H1 (cell line): Measurements from ENCODE around the gene BYSL. TPM values are rescaled to one million over a fixed set of nuclear protein-coding genes. Genes with fewer than 3 reads are reported as not detected.

Experiments used
- CTCF ChIA-PET: fragments of 300-600 bp; sonication (Branson Sonifier 250); formaldehyde crosslinking; loops from one replicate; lab custom pipeline; 2021; ENCODE audit not compliant: partially characterized antibody; lab: Charles Lee
- POLR2A ChIA-PET: fragments of 300-600 bp; sonication (Branson Sonifier 250); formaldehyde crosslinking; loops from one replicate; lab custom pipeline; 2021; ENCODE audit warnings: inconsistent platforms; ENCODE audit not compliant: partially characterized antibody; lab: Charles Lee
- DNase-seq, 2 experiments: peaks; one replicate each; pipeline versions ENCODE4 v3.0.0 to v3.0.0-alpha.2; 2010 to 2022; ENCODE audit warnings: low spot score in 2 of 2, low read depth in 1 of 2, mixed read lengths in 1 of 2
- FAIRE-seq: peaks from 2 replicates; lab custom pipeline; 2011; peaks lifted over from hg19 to GRCh38; lab: Jason Lieb, UNC
- H2AFZ ChIP-seq: 2 replicates; pipeline ENCODE4 v1.8.1; 2012; ENCODE audit warnings: low read length, inconsistent platforms
- H2AK5ac ChIP-seq: 2 replicates; pipeline ENCODE4 v1.6.1; 2013; ENCODE audit warnings: low read depth, low read length
- H2BK120ac ChIP-seq: replicated peaks from 2 replicates; pipeline ENCODE3; 2013; ENCODE audit warnings: low read depth, low read length, inconsistent platforms
- H2BK12ac ChIP-seq: 2 replicates; pipeline ENCODE4 v1.6.1; 2013; ENCODE audit warnings: low read depth, low read length
- H2BK15ac ChIP-seq: 2 replicates; pipeline ENCODE4 v1.6.1; 2013; ENCODE audit warnings: low read length
- H2BK20ac ChIP-seq: 2 replicates; pipeline ENCODE4 v1.6.1; 2013; ENCODE audit warnings: low read length
- H2BK5ac ChIP-seq: 2 replicates; pipeline ENCODE4 v1.6.1; 2013; ENCODE audit warnings: low read depth, low read length
- H3K14ac ChIP-seq: 2 replicates; pipeline ENCODE4 v1.6.1; 2013; ENCODE audit warnings: inconsistent platforms; ENCODE audit not compliant: insufficient read length
- H3K18ac ChIP-seq: 2 replicates; pipeline ENCODE4 v1.6.1; 2013; ENCODE audit warnings: low read length; ENCODE audit errors: extremely low read depth
- H3K23ac ChIP-seq: 2 replicates; pipeline ENCODE4 v1.6.1; 2013; ENCODE audit warnings: inconsistent platforms; ENCODE audit not compliant: insufficient read length
- H3K23me2 ChIP-seq: 2 replicates; pipeline ENCODE4 v1.6.1; 2013; ENCODE audit warnings: low read depth, low read length
- H3K27ac ChIP-seq: 2 replicates; pipeline ENCODE4 v1.6.1; 2011; ENCODE audit warnings: low read depth, low read length, inconsistent platforms
- H3K27me3 ChIP-seq, 4 experiments: replicated peaks in 1 of 4; 1 replicate in 1 of 4; 2 replicates in 3 of 4; pipeline versions ENCODE4 v1.6.1 to v1.8.1; 2011 to 2013; ENCODE audit warnings: low read length in 3 of 4, mild to moderate bottlenecking in 3 of 4, inconsistent platforms in 2 of 4, mixed read lengths in 2 of 4, moderate library complexity in 1 of 4; ENCODE audit not compliant: control insufficient read depth in 3 of 4, insufficient read depth in 3 of 4; ENCODE audit errors: extremely low read depth in 1 of 4
- H3K36me3 ChIP-seq, 4 experiments: 2 replicates each; pipeline versions ENCODE4 v1.6.1 to v1.8.1; 2011 to 2013; ENCODE audit warnings: mild to moderate bottlenecking in 4 of 4, low read length in 3 of 4, moderate library complexity in 2 of 4, control low read depth in 1 of 4, inconsistent platforms in 1 of 4; ENCODE audit not compliant: insufficient read depth in 4 of 4, control insufficient read depth in 2 of 4
- H3K4ac ChIP-seq: replicated peaks from 2 replicates; pipeline ENCODE3; 2013; ENCODE audit warnings: low read length, low read depth, mixed read lengths, inconsistent platforms; ENCODE audit not compliant: insufficient read length
- H3K4me1 ChIP-seq, 4 experiments: replicated peaks in 1 of 4; 1 replicate in 1 of 4; 2 replicates in 3 of 4; pipeline versions ENCODE4 v1.6.1 to v1.8.1; 2011 to 2013; ENCODE audit warnings: low read length in 3 of 4, inconsistent platforms in 2 of 4, mixed read lengths in 1 of 4; ENCODE audit not compliant: insufficient read depth in 4 of 4, control insufficient read depth in 3 of 4
- H3K4me2 ChIP-seq, 2 experiments: 2 replicates each; pipeline versions ENCODE4 v1.6.1 to v1.8.1; 2011 to 2013; ENCODE audit warnings: low read depth in 2 of 2, low read length in 2 of 2, control low read depth in 1 of 2, inconsistent platforms in 1 of 2, mild to moderate bottlenecking in 1 of 2; ENCODE audit not compliant: insufficient read depth in 1 of 2
- H3K4me3 ChIP-seq, 4 experiments: fragments of 200-600, 300-600 bp in 1 of 4; sonication (generic), shearing (Covaris generic), sonication (Bioruptor Twin) in 1 of 4; 2 replicates each; pipeline versions ENCODE4 v1.5.1 to v1.8.1; 2011 to 2016; ENCODE audit warnings: low read length in 4 of 4, low read depth in 3 of 4, control low read depth in 2 of 4, inconsistent platforms in 2 of 4, mild to moderate bottlenecking in 2 of 4, mixed read lengths in 1 of 4, moderate library complexity in 1 of 4; ENCODE audit not compliant: insufficient read depth in 2 of 4; ENCODE audit errors: extremely low read depth in 1 of 4
- H3K56ac ChIP-seq: replicated peaks from 2 replicates; pipeline ENCODE3; 2013; ENCODE audit warnings: low read depth, mild to moderate bottlenecking, mixed read lengths, low read length, inconsistent platforms; ENCODE audit not compliant: insufficient read length
- H3K79me1 ChIP-seq: 2 replicates; pipeline ENCODE4 v1.6.1; 2013; ENCODE audit warnings: low read depth, low read length, control low read depth
- H3K79me2 ChIP-seq, 2 experiments: 2 replicates each; pipeline versions ENCODE4 v1.6.1 to v1.8.1; 2012 to 2013; ENCODE audit warnings: low read length in 2 of 2, mild to moderate bottlenecking in 2 of 2, inconsistent platforms in 1 of 2; ENCODE audit not compliant: insufficient read depth in 2 of 2, control insufficient read depth in 1 of 2
- H3K9ac ChIP-seq, 4 experiments: replicated peaks in 1 of 4; 1 replicate in 1 of 4; 2 replicates in 3 of 4; pipeline versions ENCODE4 v1.6.1 to v1.8.1; 2011 to 2013; ENCODE audit warnings: low read depth in 3 of 4, low read length in 3 of 4, control low read depth in 2 of 4, mild to moderate bottlenecking in 2 of 4, moderate library complexity in 2 of 4, inconsistent platforms in 1 of 4; ENCODE audit errors: extremely low read depth in 1 of 4
- H3K9me3 ChIP-seq, 2 experiments: 2 replicates each; pipeline versions ENCODE4 v1.6.1 to v1.8.1; 2012 to 2013; ENCODE audit warnings: mild to moderate bottlenecking in 2 of 2, moderate library complexity in 2 of 2, control low read depth in 1 of 2, inconsistent platforms in 1 of 2, low read depth in 1 of 2, low read length in 1 of 2, mixed read lengths in 1 of 2; ENCODE audit not compliant: insufficient read depth in 2 of 2
- H4K20me1 ChIP-seq, 2 experiments: replicated peaks in 1 of 2; 2 replicates each; pipeline versions ENCODE3 to v1.8.1; 2011 to 2013; ENCODE audit warnings: inconsistent platforms in 2 of 2, low read length in 2 of 2, mild to moderate bottlenecking in 1 of 2; ENCODE audit not compliant: insufficient read depth in 2 of 2, control insufficient read depth in 1 of 2
- H4K5ac ChIP-seq: 2 replicates; pipeline ENCODE4 v1.6.1; 2013; ENCODE audit warnings: low read length, low read depth, mixed read lengths, inconsistent platforms; ENCODE audit not compliant: insufficient read length
- H4K8ac ChIP-seq: 2 replicates; pipeline ENCODE4 v1.8.0; 2013; ENCODE audit warnings: mild to moderate bottlenecking, moderate library complexity, low read length, inconsistent platforms; ENCODE audit not compliant: insufficient read depth; ENCODE audit errors: extremely low read depth
- H4K91ac ChIP-seq: replicated peaks from 2 replicates; pipeline ENCODE3; 2013; ENCODE audit warnings: low read length, mixed read lengths, inconsistent platforms; ENCODE audit not compliant: insufficient read length
- KDM1A ChIP-seq: fragments of 200-600, 300-600 bp; sonication (generic); IDR thresholded peaks from 2 replicates; pipeline ENCODE4 v1.7.1; 2016; ENCODE audit warnings: mild to moderate bottlenecking, low read length, borderline replicate concordance
- RXRA ChIP-seq: IDR thresholded peaks from 2 replicates; pipeline ENCODE4 v1.6.1; 2011; ENCODE audit warnings: low read depth, mild to moderate bottlenecking, low read length, moderate library complexity; ENCODE audit not compliant: insufficient read depth
- SIN3A ChIP-seq, 2 experiments: IDR thresholded peaks in 1 of 2; conservative IDR thresholded peaks in 1 of 2; 2 replicates each; pipeline ENCODE4 v1.6.1; 2011 to 2012; ENCODE audit warnings: low read length in 2 of 2, improper control_type of control experiment in 1 of 2, low read depth in 1 of 2, mild to moderate bottlenecking in 1 of 2
- TAF1 ChIP-seq: IDR thresholded peaks from 2 replicates; pipeline ENCODE4 v1.6.1; 2011; ENCODE audit warnings: mild to moderate bottlenecking, low read depth, low read length
- TCF12 ChIP-seq: IDR thresholded peaks from 2 replicates; pipeline ENCODE4 v1.6.1; 2011; ENCODE audit warnings: low read depth, mild to moderate bottlenecking, low read length
- WGBS, 2 experiments: shearing (Covaris generic) in 1 of 2; methylation state at CpG; one replicate each; pipeline versions ENCODE4 v1.1.6 to v1.1.7; 2013 to 2015; ENCODE audit warnings: low lambda C conversion rate in 2 of 2, mixed read lengths in 2 of 2, inconsistent platforms in 1 of 2, low coverage in 1 of 2, missing lambda C conversion rate in 1 of 2; ENCODE audit not compliant: insufficient replicate concordance in 2 of 2, insufficient coverage in 1 of 2, insufficient read length in 1 of 2; ENCODE audit errors: extremely low coverage in 1 of 2, missing lambda C conversion rate in 1 of 2; 5-methylcytosine and 5-hydroxymethylcytosine counted together
- polyA plus RNA-seq, 7 experiments: library from polyadenylated mRNA; depleted of rRNA in 3 of 7; stranded (reverse) in 5 of 7; unstranded in 2 of 7; fragments of >200 nt in 5 of 7; fragments of 200-250 nt in 2 of 7; gene quantifications; 1 replicate in 5 of 7; 2 replicates in 1 of 7; 4 replicates in 1 of 7; pipeline versions ENCODE4 v1.2.1 to v1.2.3, GENCODE V29; 2011 to 2013; ENCODE audit warnings: missing spikeins in 2 of 7, mixed read lengths in 2 of 7
- total RNA-seq: library from RNA; stranded (reverse); fragmentation: NEBNext Ultra II Directional; extraction: Animal tissue kit (Norgen Biotek cat#: 25700); gene quantifications from 2 replicates; pipeline ENCODE4 v1.2.1, GENCODE V29; 2021

BYSL gene
- total and polyA plus RNA-seq, 2 of the 8 experiments (the other 6 are each of a cell fraction or from before 2014, with no cell fraction given): 37.3 to 49.2 TPM

DNA sequence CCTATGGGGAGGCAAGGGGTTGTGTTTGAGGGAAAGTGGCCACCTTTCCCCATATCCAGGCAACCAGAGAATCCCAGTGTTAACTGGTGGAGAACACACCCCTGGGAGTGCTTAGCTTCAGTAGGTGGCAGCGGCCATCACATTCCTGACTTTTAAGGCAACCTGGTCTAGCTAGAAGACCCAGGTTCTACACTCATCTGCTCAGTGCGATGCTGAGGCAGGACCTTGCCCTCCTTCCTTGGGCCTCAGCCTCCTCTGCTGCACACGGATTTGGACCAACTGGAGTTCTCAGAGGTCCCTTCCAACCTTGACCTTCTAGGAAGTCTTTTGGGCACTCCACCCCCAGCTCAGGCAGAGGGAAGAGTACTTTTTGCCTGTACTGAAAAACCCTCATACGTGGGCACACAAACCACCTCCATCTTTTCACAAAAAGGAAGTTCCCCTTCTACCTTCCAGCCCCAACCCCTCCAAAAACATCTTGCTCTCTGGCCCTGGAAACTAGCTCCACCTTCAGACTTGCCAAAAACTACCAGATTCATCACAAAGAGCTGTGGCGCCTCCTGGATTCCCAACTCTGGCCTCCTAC lies 17.4 kb downstream of the BYSL start:
- peak overlapping the region; percentile 97; the same call in 1 of the 2 replicates for H2BK15ac ChIP-seq
- H3K27me3 ChIP-seq: no peaks in the 10 kb centered on the region
- peaks cover 17% of the 10 kb centered on the region for H3K23me2 ChIP-seq
- H4K91ac ChIP-seq: peak overlapping the region; percentile 59
- H3K4me3 ChIP-seq: peak overlapping the region in 3 of 4 experiments; percentile 12 to 91 (median 14); a peak in 4 of 8 replicates
- H3K4me2 ChIP-seq: peak overlapping the region; percentile 98 to 99
- ChIA-PET CTCF (interaction anchor here (0.7 to 13.7 kb wide), 22 partner anchors 12 to 515 kb away, joined by 3 to 219 read pairs (median 5); partner anchors contain the start of genes BYSL, MED20, TAF8 and USP49), POLR2A (interaction anchor here (0.8 to 16.6 kb wide), 17 partner anchors 12 to 198 kb away, joined by 3 to 235 read pairs (median 4); partner anchors contain the start of genes BYSL, MED20, TAF8 and TOMM6)
- peak overlapping the region; percentile 14 for H2BK120ac ChIP-seq
- peaks cover 2 to 3% of the 10 kb centered on the region in 2 experiments for H4K20me1 ChIP-seq
- peak overlapping the region; percentile 51 for H3K27ac ChIP-seq
- FAIRE-seq: no peak
- peak overlapping the region; percentile 84 for H3K18ac ChIP-seq
- H3K56ac ChIP-seq: no peak overlapping the region
- peaks cover 0 to 10% of the 10 kb centered on the region in 2 experiments; a peak in 1 of 4 replicates for H3K79me2 ChIP-seq
- no peaks in the 10 kb centered on the region for H3K9me3 ChIP-seq
- H3K23ac ChIP-seq: no peak overlapping the region
- H2AK5ac ChIP-seq: 0 out of 2 replicates have a peak overlapping the region, but pooled peaks have one; percentile 68
- no peak overlapping the region for H2AFZ ChIP-seq
- peak overlapping the region; percentile 15; the same call in 1 of the 2 replicates for H2BK20ac ChIP-seq
- peaks cover 7 to 19% (median 12%) of the 10 kb centered on the region in 4 experiments; a peak in 5 of 8 replicates for H3K36me3 ChIP-seq
- H3K9ac ChIP-seq: peak overlapping the region in 2 of 4 experiments; percentile 40 to 56; a peak in 3 of 7 replicates
- peaks cover 6 to 31% (median 23%) of the 10 kb centered on the region in 4 experiments for H3K4me1 ChIP-seq
- H3K4ac ChIP-seq: peak overlapping the region; percentile 8
- H4K8ac ChIP-seq: no peak overlapping the region
- WGBS, 2 experiments: 65% methylated on average over 5 of the region's 5 CpGs; no CpG with 5 or more reads in 1 of the 2 experiments
- DNase-seq: no peak
- no peak overlapping the region for H3K14ac ChIP-seq
- H2BK12ac ChIP-seq: peak overlapping the region; percentile 84; the same call in 1 of the 2 replicates
- H2BK5ac ChIP-seq: peak overlapping the region; percentile 63; the same call in 1 of the 2 replicates
- H4K5ac ChIP-seq: peak overlapping the region; percentile 19
- H3K79me1 ChIP-seq: peaks cover 2% of the 10 kb centered on the region; the same call in 1 of the 2 replicates
- no peak for TF ChIP-seq SIN3A (conservative IDR thresholded peaks at IDR 0.05 in 1 of 2, IDR thresholded peaks at IDR 0.05 in 1 of 2; ENCODE audit: low read depth in 1 of 2, low read length in 2 of 2)
- no peak for TF ChIP-seq KDM1A
- TF ChIP-seq RXRA: no peak
- TF ChIP-seq TCF12: no peak
- TF ChIP-seq TAF1: peak; percentile 47; the same call in 1 of the 2 replicates
